ENCODE data around the gene FOXN3.
"Not testable (repeated sequence)": the region's sequence is repeated elsewhere in the genome, so short reads cannot be mapped to it uniquely, and the experiment has no call there.

Gene FOXN3

GRCh38 chr14:89303456-89304435 is 113.3 kb downstream of the FOXN3 start:
- peak; percentile 4 for DNase-seq (ENCODE audit: low spot score)

- DNase-seq (ENCODE audit: low spot score) = no peak
Observed at GRCh38 chr14:89302396-89302950, 114.6 kb downstream of the FOXN3 start.

GRCh38 chr14:89299587-89299986 is 117.4 kb downstream of the FOXN3 start:
- DNase-seq (ENCODE audit: low spot score) = no peak

- DNase-seq (ENCODE audit: low spot score) = no peak
Observed at GRCh38 chr14:89298056-89298834, 118.8 kb downstream of the FOXN3 start.

- DNase-seq (ENCODE audit: low spot score) = no peak
Observed at GRCh38 chr14:89296281-89296745, 120.7 kb downstream of the FOXN3 start.

GRCh38 chr14:89294872-89295271 is 122.2 kb downstream of the FOXN3 start:
- no peak for DNase-seq (ENCODE audit: low spot score)

GRCh38 chr14:89294469-89294868 is 122.6 kb downstream of the FOXN3 start:
- not testable (repeated sequence) for DNase-seq (ENCODE audit: low spot score)

- DNase-seq (ENCODE audit: low spot score) = no peak
Observed at GRCh38 chr14:89294060-89294459, 123.0 kb downstream of the FOXN3 start.

- DNase-seq (ENCODE audit: low spot score) = no peak
Observed at GRCh38 chr14:89293314-89293916, 123.6 kb downstream of the FOXN3 start.

GRCh38 chr14:89292579-89293313 is 124.3 kb downstream of the FOXN3 start:
- DNase-seq (ENCODE audit: low spot score) = no peak

GRCh38 chr14:89291351-89291940 is 125.6 kb downstream of the FOXN3 start:
- DNase-seq (ENCODE audit: low spot score) = no peak

- no peak for DNase-seq (ENCODE audit: low spot score)
Observed at GRCh38 chr14:89290813-89291212, 126.2 kb downstream of the FOXN3 start.

GRCh38 chr14:89289477-89289876 is 127.6 kb downstream of the FOXN3 start:
- no peak for DNase-seq (ENCODE audit: low spot score)

GRCh38 chr14:89288114-89288513 is 128.9 kb downstream of the FOXN3 start:
- DNase-seq (ENCODE audit: low spot score) = no peak

GRCh38 chr14:89284333-89285058 is 132.5 kb downstream of the FOXN3 start:
- DNase-seq (ENCODE audit: low spot score) = no peak

- peak; percentile 13 for DNase-seq (ENCODE audit: low spot score)
Observed at GRCh38 chr14:89283327-89284060, 133.5 kb downstream of the FOXN3 start.

- no peak for DNase-seq (ENCODE audit: low spot score)
Observed at GRCh38 chr14:89282191-89282590, 134.8 kb downstream of the FOXN3 start.

- no peak for DNase-seq (ENCODE audit: low spot score)
Observed at GRCh38 chr14:89280600-89280999, 136.4 kb downstream of the FOXN3 start.

- DNase-seq (ENCODE audit: low spot score) = no peak
Observed at GRCh38 chr14:89279649-89280232, 137.3 kb downstream of the FOXN3 start.

Data from CD4-positive, alpha-beta T cell treated with Interleukin-15 for 4 hours (primary cell).